GM12878 (cell line): Measurements from ENCODE around the gene H6PD.

ENCODE experiments used
- CTCF ChIP-seq, 3 experiments: IDR thresholded peaks in 2 of 3; conservative IDR thresholded peaks in 1 of 3; 2 replicates each; pipeline ENCODE4 v1.5.1; 2011; ENCODE audit warnings: low read depth in 3 of 3, low read length in 3 of 3, mild to moderate bottlenecking in 3 of 3, control low read depth in 2 of 3, moderate library complexity in 2 of 3, inconsistent platforms in 1 of 3, mixed read lengths in 1 of 3; ENCODE audit not compliant: control insufficient read depth in 2 of 3, insufficient read depth in 1 of 3; ENCODE audit errors: extremely low read depth in 1 of 3
- MAX ChIP-seq: IDR thresholded peaks from 2 replicates; pipeline ENCODE4 v1.6.1; 2012; ENCODE audit warnings: low read depth, low read length, improper control_type of control experiment

GRCh38 chr1:9317591-9318417 is 83.2 kb downstream of the H6PD start:
- TF ChIP-seq MAX (no peak), CTCF (IDR thresholded peaks at IDR 0.05 in 2 of 3, conservative IDR thresholded peaks at IDR 0.05 in 1 of 3; ENCODE audit: control insufficient read depth in 2 of 3, extremely low read depth in 1 of 3, insufficient read depth in 1 of 3, low read depth in 3 of 3, low read length in 3 of 3) (no peak)
